Neural cell (in vitro differentiated cells): ENCODE measurements around the gene CTSL.

ENCODE experiments used
- EP300 ChIP-seq: fragments of 450-650 bp; conservative IDR thresholded peaks from 2 replicates; pipeline ENCODE4 v1.6.1; 2014; ENCODE audit warnings: antibody characterized with exemption, mild to moderate bottlenecking, moderate library complexity; ENCODE audit not compliant: poor library complexity, severe bottlenecking
- POLR2AphosphoS5 ChIP-seq: IDR thresholded peaks from 2 replicates; pipeline ENCODE4 v1.6.1; 2012
- RAD21 ChIP-seq: fragments of 450-650 bp; conservative IDR thresholded peaks from 2 replicates; pipeline ENCODE4 v1.6.1; 2014; ENCODE audit warnings: antibody characterized with exemption, mild to moderate bottlenecking, moderate library complexity
- TF ChIP-seq, protein P1 (sequence below): fragments of 450-650 bp; IDR thresholded peaks from 2 replicates; pipeline ENCODE4 v1.5.1; 2014; ENCODE audit warnings: antibody characterized with exemption, mild to moderate bottlenecking, moderate library complexity; ENCODE audit not compliant: poor library complexity, severe bottlenecking

DNA sequence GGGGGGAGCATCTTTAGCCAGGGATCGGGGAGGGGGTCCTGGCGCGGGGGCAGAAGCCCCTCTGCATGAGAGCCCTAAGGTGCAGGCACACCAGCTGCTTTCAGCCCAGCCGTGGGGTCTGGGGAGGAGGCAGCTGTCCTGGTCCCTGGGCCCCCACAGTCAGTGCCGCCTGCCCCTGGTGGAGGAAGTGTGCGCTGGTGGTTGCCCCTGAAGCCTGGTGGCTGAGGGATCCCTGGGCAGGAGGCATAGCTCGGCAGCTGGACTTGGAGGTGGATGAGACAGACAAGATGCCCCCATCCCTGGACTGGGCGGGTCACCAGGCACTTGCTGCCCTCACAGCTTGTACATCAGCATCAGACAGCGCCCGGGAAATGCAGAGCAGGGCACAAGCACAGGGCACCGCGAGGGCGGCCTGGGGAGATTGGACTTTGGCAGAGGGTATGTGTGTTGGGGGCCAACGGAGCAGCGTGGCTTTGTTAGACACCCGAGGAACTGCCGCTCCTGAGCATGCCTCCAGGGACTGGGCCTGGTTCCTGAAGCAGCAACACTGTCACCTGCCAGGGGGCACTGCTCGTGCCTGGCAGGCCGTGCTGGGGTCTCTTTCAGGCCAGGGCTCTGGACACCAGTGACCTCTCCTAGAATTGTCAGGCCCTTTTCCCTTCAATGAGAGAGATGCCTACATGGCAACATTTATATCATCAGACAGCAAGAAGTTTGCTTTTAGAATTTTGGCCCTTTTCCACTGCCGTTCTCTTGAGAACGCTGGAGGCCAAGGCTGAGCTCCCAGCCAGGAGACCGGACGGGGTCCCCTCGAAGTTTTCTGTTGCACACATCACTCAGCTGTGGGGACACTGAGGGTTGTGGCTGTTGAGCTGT, 41.9 kb upstream of the CTSL start:
- no peak for TF ChIP-seq RAD21
- no peak for TF ChIP-seq POLR2AphosphoS5
- TF ChIP-seq, protein P1, sequence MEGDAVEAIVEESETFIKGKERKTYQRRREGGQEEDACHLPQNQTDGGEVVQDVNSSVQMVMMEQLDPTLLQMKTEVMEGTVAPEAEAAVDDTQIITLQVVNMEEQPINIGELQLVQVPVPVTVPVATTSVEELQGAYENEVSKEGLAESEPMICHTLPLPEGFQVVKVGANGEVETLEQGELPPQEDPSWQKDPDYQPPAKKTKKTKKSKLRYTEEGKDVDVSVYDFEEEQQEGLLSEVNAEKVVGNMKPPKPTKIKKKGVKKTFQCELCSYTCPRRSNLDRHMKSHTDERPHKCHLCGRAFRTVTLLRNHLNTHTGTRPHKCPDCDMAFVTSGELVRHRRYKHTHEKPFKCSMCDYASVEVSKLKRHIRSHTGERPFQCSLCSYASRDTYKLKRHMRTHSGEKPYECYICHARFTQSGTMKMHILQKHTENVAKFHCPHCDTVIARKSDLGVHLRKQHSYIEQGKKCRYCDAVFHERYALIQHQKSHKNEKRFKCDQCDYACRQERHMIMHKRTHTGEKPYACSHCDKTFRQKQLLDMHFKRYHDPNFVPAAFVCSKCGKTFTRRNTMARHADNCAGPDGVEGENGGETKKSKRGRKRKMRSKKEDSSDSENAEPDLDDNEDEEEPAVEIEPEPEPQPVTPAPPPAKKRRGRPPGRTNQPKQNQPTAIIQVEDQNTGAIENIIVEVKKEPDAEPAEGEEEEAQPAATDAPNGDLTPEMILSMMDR: no peak
- no peak for TF ChIP-seq EP300
